ENCODE measurements around the gene FRMD4A.

Gene FRMD4A

GRCh38 chr10:13761490-13762091 is 569.1 kb downstream of the FRMD4A start:
- intact Hi-C loops (cut with DNase I): no loop called here
- DNase-seq: no peak

- no peak for DNase-seq
- intact Hi-C loops (cut with DNase I): no loop called here
These were observed 571.6 kb downstream of the FRMD4A start for GRCh38 chr10:13759168-13759567.

- intact Hi-C loops (cut with DNase I): no loop called here
- DNase-seq: no peak
These were observed 572.0 kb downstream of the FRMD4A start for GRCh38 chr10:13758756-13759155.

GRCh38 chr10:13758312-13758711 is 572.4 kb downstream of the FRMD4A start:
- no peak for DNase-seq
- intact Hi-C loops (cut with DNase I): no loop called here

- intact Hi-C loops (cut with DNase I): no loop called here
- DNase-seq: no peak
These were observed 576.4 kb downstream of the FRMD4A start for GRCh38 chr10:13754277-13754676.

- intact Hi-C loops (cut with DNase I): no loop called here
- no peak for DNase-seq
These were observed 579.4 kb downstream of the FRMD4A start for GRCh38 chr10:13751191-13751764.

- intact Hi-C loops (cut with DNase I): no loop called here
- DNase-seq: no peak
These were observed 580.2 kb downstream of the FRMD4A start for GRCh38 chr10:13750299-13751190.

GRCh38 chr10:13745271-13745670 is 585.5 kb downstream of the FRMD4A start:
- intact Hi-C loops (cut with DNase I): no loop called here
- no peak for DNase-seq

GRCh38 chr10:13743963-13744362 is 586.8 kb downstream of the FRMD4A start:
- no peak for DNase-seq
- intact Hi-C loops (cut with DNase I): no loop called here

GRCh38 chr10:13743101-13743693 is 587.5 kb downstream of the FRMD4A start:
- intact Hi-C loops (cut with DNase I): no loop called here
- peak in 1 of 42 donors; percentile 39 for DNase-seq

- intact Hi-C loops (cut with DNase I): no loop called here
- DNase-seq: no peak
These were observed 589.3 kb downstream of the FRMD4A start for GRCh38 chr10:13741438-13741837.

- DNase-seq: no peak
- intact Hi-C loops (cut with DNase I): no loop called here
These were observed 590.3 kb downstream of the FRMD4A start for GRCh38 chr10:13740461-13740860.

GRCh38 chr10:13739183-13739582 is 591.5 kb downstream of the FRMD4A start:
- DNase-seq: no peak
- intact Hi-C loops (cut with DNase I): no loop called here

- no peak for DNase-seq
- intact Hi-C loops (cut with DNase I): no loop called here
These were observed 594.2 kb downstream of the FRMD4A start for GRCh38 chr10:13736506-13736905.

GRCh38 chr10:13734151-13734550 is 596.6 kb downstream of the FRMD4A start:
- intact Hi-C loops (cut with DNase I): no loop called here
- DNase-seq: no peak

GRCh38 chr10:13733071-13733470 is 597.7 kb downstream of the FRMD4A start:
- no peak for DNase-seq
- intact Hi-C loops (cut with DNase I): no loop called here

GRCh38 chr10:13732465-13732881 is 598.3 kb downstream of the FRMD4A start:
- no peak for DNase-seq
- intact Hi-C loops (cut with DNase I): no loop called here

- intact Hi-C loops (cut with DNase I): no loop called here
- no peak for DNase-seq
These were observed 598.9 kb downstream of the FRMD4A start for GRCh38 chr10:13731799-13732198.

GRCh38 chr10:13730956-13731355 is 599.8 kb downstream of the FRMD4A start:
- intact Hi-C loops (cut with DNase I): no loop called here
- no peak for DNase-seq

GRCh38 chr10:13730306-13730652 is 600.4 kb downstream of the FRMD4A start:
- intact Hi-C loops (cut with DNase I): no loop called here
- DNase-seq: no peak
